Activated T-helper 1 cell treated with anti-CD3 and anti-CD28 coated beads, Interleukin-12 subunit alpha, Interleukin-12 subunit beta, Interleukin-2, Interleukin-4 antibody, amounts not matched to agents 30 ng/mL and 10 ng/mL and 1 ng/mL, durations not matched to agents 14 hours and 24 hours and 36 hours (primary cell): ENCODE measurements around the gene PHF21A. TPM values are rescaled to one million over a fixed set of nuclear protein-coding genes. Genes with fewer than 3 reads are reported as not detected.

Source experiments
- DNase-seq: peaks from one replicate; pipeline ENCODE4 v3.0.0; 2021; ENCODE audit warnings: low spot score
- H3K27ac Mint-ChIP-seq: one replicate; pipeline ENCODE4 v1.8.0; 2021; ENCODE audit warnings: mild to moderate bottlenecking, mixed read lengths
- H3K27me3 Mint-ChIP-seq: one replicate; pipeline ENCODE4 v1.8.0; 2022; ENCODE audit warnings: mild to moderate bottlenecking, moderate library complexity, mixed read lengths; ENCODE audit not compliant: insufficient read depth
- H3K36me3 Mint-ChIP-seq: one replicate; pipeline ENCODE4 v1.8.0; 2021; ENCODE audit warnings: low read depth, mixed read lengths
- H3K4me1 Mint-ChIP-seq: one replicate; pipeline ENCODE4 v1.8.0; 2021; ENCODE audit warnings: low read depth, mixed read lengths
- H3K4me3 Mint-ChIP-seq: one replicate; pipeline ENCODE4 v1.8.0; 2021; ENCODE audit warnings: mild to moderate bottlenecking, moderate library complexity, mixed read lengths
- H3K9me3 Mint-ChIP-seq: one replicate; pipeline ENCODE4 v1.8.0; 2021; ENCODE audit warnings: mixed read lengths
- intact Hi-C: fragments of 100-400 bp; cut with micrococcal nuclease; formaldehyde crosslinking; loops from one replicate; pipeline ENCODE4 v1.15.1; 2024
- total RNA-seq: library from RNA; stranded (reverse); gene quantifications from 2 replicates; pipeline ENCODE4 v1.2.3, GENCODE V29; 2022

Gene PHF21A
- total RNA-seq, 1 donor from 2014 or later: 32.9 TPM

GRCh38 chr11:45930951-45931570 lies 190.2 kb downstream of the PHF21A start:
- Mint-ChIP-seq H3K4me1 (peaks cover 21% of the 10 kb centered on the region), H3K27me3 (no peaks in the 10 kb centered on the region), H3K4me3 (no peak overlapping the region), H3K36me3 (peaks cover 9% of the 10 kb centered on the region), H3K9me3 (no peaks in the 10 kb centered on the region), H3K27ac (no peak overlapping the region)
- no peak for DNase-seq
- intact Hi-C loops: no loop called here

- Mint-ChIP-seq H3K9me3 (no peaks in the 10 kb centered on the region), H3K36me3 (peaks cover 9% of the 10 kb centered on the region), H3K27me3 (no peaks in the 10 kb centered on the region), H3K4me1 (peaks cover 21% of the 10 kb centered on the region), H3K4me3 (peak overlapping the region; percentile 29), H3K27ac (peak overlapping the region; percentile 51)
- DNase-seq: no peak
- intact Hi-C loops: no loop called here
These were observed 191.0 kb downstream of the PHF21A start for GRCh38 chr11:45930031-45930794.

GRCh38 chr11:45929486-45930030 lies 191.7 kb downstream of the PHF21A start:
- Mint-ChIP-seq H3K4me3 (peak overlapping the region; percentile 5), H3K36me3 (peaks cover 9% of the 10 kb centered on the region), H3K27ac (peak overlapping the region; percentile 51), H3K27me3 (peaks cover 6% of the 10 kb centered on the region), H3K4me1 (peaks cover 21% of the 10 kb centered on the region), H3K9me3 (no peaks in the 10 kb centered on the region)
- intact Hi-C loops: no loop called here
- DNase-seq: no peak

DNA sequence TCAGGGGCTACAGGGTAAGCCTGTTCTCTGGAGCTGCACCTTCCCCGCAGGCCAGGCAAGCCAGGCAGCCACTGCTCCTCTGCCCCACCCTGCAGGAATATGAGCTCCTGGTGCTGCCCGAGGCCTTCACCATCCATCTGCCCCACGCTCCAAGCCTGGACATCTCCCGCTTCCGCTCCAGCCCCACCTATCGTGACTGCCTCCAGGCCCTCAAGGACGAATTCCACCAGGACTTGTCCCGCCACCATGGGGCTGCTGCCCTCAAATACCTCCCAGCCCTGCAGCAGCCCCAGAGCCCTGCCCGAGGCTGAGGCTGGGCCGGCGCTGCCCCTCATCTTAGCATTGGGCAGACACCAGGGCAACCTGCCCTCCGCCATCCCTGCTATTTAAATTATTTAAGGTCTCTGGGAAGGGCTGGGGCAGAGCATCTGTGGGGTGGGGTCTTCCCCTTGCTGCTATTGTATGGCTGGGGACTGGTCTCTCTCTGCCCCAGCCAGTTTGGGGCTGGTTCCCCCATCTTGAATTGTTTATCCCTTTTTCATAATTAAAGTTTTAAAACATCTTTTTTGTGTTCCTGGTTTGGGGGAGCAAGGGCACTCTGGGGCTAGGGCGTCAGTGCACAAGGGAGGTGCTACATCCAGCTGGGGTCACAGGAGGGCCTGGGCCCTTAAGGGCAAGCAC lies 192.6 kb downstream of the PHF21A start:
- peaks cover 14% of the 10 kb centered on the region for H3K27me3 Mint-ChIP-seq
- peaks cover 21% of the 10 kb centered on the region for H3K4me1 Mint-ChIP-seq
- H3K36me3 Mint-ChIP-seq: peaks cover 7% of the 10 kb centered on the region
- no peak overlapping the region for H3K27ac Mint-ChIP-seq
- intact Hi-C loops: no loop called here
- no peak for DNase-seq
- no peaks in the 10 kb centered on the region for H3K9me3 Mint-ChIP-seq
- H3K4me3 Mint-ChIP-seq: no peak overlapping the region

DNA sequence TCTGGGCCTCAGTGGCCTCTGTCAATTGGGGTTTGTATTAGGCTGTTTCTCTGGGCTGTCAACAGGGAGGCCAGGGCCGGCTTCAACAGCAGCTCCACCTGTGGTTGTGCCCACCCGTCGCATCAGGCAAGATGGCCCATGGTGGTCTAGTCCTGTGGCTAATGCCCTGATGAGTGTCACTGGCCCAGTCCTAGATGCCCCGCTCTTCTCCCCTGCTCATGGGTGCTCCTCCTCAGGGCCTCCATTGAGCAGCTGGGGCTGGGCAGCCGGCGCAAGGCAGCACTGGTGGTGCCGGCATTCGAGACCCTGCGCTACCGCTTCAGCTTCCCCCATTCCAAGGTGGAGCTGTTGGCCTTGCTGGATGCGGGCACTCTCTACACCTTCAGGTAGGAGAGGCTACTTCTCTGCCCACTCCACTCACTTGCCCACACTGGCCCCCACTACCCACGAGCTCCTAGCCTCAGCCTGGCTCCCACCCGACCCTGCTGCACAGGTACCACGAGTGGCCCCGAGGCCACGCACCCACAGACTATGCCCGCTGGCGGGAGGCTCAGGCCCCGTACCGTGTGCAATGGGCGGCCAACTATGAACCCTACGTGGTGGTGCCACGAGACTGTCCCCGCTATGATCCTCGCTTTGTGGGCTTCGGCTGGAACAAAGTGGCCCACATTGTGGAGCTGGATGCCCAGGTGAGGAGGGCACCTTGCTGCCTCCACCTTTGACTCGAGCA lies 193.4 kb downstream of the PHF21A start:
- DNase-seq: no peak
- Mint-ChIP-seq H3K36me3 (peaks cover 7% of the 10 kb centered on the region), H3K27me3 (peaks cover 19% of the 10 kb centered on the region), H3K4me1 (peaks cover 21% of the 10 kb centered on the region), H3K27ac (no peak overlapping the region), H3K9me3 (no peaks in the 10 kb centered on the region), H3K4me3 (no peak overlapping the region)
- intact Hi-C loops: no loop called here

DNA sequence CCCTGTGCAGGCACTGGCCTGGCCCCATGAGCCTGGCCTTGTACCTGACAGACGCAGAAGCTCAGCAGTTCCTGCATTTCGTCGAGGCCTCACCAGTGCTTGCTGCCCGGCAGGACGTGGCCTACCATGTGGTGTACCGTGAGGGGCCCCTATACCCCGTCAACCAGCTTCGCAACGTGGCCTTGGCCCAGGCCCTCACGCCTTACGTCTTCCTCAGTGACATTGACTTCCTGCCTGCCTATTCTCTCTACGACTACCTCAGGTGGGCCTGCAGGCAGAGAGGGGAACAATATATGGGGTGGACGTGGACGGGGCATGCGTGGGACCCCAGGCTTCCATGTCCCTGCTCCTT lies 193.9 kb downstream of the PHF21A start:
- intact Hi-C loops: no loop called here
- peaks cover 5% of the 10 kb centered on the region for H3K36me3 Mint-ChIP-seq
- no peak overlapping the region for H3K4me3 Mint-ChIP-seq
- peaks cover 19% of the 10 kb centered on the region for H3K27me3 Mint-ChIP-seq
- no peak for DNase-seq
- H3K27ac Mint-ChIP-seq: no peak overlapping the region
- H3K4me1 Mint-ChIP-seq: peaks cover 21% of the 10 kb centered on the region
- H3K9me3 Mint-ChIP-seq: no peaks in the 10 kb centered on the region

DNA sequence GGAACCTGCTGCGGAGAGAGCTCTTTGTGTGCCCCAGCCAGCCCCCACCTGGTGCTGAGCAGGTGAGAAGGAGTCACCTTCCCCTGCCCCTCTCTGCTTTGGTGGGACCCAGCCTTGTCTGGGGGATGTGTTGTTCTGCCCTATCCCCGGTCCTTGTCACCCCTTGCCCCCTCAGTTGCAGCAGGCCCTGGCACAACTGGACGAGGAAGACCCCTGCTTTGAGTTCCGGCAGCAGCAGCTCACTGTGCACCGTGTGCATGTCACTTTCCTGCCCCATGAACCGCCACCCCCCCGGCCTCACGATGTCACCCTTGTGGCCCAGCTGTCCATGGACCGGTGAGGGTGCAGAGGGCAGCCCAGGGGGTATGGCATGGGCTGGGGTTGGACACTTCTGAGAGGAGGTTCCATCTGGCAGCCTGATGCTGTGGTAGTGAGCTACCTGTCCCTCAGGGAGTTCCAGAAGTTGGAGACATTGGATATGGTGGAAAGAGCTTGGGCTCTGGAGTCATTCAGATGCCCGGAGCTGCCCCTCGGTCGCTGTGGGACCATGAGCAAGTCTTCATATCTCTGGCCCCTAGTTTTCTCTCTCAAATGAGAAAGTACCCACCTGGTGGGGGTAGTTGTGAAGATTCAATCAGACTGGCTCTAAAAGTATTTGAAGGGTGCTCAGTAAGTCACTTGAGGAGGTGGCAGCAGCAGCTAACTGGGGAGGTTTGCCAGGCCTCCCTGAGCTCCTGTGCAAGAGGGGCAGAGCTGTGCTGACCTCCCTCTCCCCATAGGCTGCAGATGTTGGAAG lies 194.5 kb downstream of the PHF21A start:
- Mint-ChIP-seq H3K9me3 (no peaks in the 10 kb centered on the region), H3K27me3 (peaks cover 20% of the 10 kb centered on the region), H3K36me3 (peaks cover 4% of the 10 kb centered on the region), H3K4me3 (no peak overlapping the region), H3K4me1 (peaks cover 21% of the 10 kb centered on the region), H3K27ac (no peak overlapping the region)
- intact Hi-C loops: no loop called here
- DNase-seq: no peak

- Mint-ChIP-seq H3K27me3 (peaks cover 27% of the 10 kb centered on the region), H3K4me1 (peaks cover 14% of the 10 kb centered on the region), H3K9me3 (no peaks in the 10 kb centered on the region), H3K27ac (no peak overlapping the region), H3K4me3 (no peak overlapping the region), H3K36me3 (peaks cover 4% of the 10 kb centered on the region)
- intact Hi-C loops: no loop called here
- no peak for DNase-seq
These were observed 195.3 kb downstream of the PHF21A start for GRCh38 chr11:45926001-45926401.

DNA sequence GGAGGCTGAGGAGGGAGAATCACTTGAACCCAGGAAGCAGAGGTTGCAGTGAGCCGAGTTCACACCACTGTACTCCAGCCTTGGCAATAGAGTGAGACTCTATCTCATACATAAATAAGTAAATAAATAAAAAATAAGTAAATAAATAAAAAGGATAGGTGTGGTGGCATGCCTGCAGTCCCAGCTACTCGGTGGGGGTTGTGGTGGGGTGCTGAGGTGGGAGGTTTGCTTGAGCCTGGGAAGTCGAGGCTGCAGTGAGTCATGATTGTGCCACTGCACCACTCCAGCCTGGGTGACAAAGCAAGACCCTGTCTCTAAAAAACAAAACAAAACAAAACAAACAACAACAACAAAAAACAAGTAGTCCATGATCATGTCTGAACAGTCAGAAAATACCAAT lies 195.7 kb downstream of the PHF21A start:
- H3K36me3 Mint-ChIP-seq: peaks cover 4% of the 10 kb centered on the region
- no peak overlapping the region for H3K4me3 Mint-ChIP-seq
- peaks cover 9% of the 10 kb centered on the region for H3K4me1 Mint-ChIP-seq
- DNase-seq: no peak
- H3K27me3 Mint-ChIP-seq: peaks cover 29% of the 10 kb centered on the region
- intact Hi-C loops: no loop called here
- H3K27ac Mint-ChIP-seq: no peak overlapping the region
- no peaks in the 10 kb centered on the region for H3K9me3 Mint-ChIP-seq

GRCh38 chr11:45924927-45925326 lies 196.3 kb downstream of the PHF21A start:
- Mint-ChIP-seq H3K9me3 (no peaks in the 10 kb centered on the region), H3K27me3 (peaks cover 29% of the 10 kb centered on the region), H3K4me1 (peaks cover 3% of the 10 kb centered on the region), H3K27ac (no peak overlapping the region), H3K4me3 (no peak overlapping the region), H3K36me3 (peaks cover 4% of the 10 kb centered on the region)
- intact Hi-C loops: no loop called here
- DNase-seq: no peak

DNA sequence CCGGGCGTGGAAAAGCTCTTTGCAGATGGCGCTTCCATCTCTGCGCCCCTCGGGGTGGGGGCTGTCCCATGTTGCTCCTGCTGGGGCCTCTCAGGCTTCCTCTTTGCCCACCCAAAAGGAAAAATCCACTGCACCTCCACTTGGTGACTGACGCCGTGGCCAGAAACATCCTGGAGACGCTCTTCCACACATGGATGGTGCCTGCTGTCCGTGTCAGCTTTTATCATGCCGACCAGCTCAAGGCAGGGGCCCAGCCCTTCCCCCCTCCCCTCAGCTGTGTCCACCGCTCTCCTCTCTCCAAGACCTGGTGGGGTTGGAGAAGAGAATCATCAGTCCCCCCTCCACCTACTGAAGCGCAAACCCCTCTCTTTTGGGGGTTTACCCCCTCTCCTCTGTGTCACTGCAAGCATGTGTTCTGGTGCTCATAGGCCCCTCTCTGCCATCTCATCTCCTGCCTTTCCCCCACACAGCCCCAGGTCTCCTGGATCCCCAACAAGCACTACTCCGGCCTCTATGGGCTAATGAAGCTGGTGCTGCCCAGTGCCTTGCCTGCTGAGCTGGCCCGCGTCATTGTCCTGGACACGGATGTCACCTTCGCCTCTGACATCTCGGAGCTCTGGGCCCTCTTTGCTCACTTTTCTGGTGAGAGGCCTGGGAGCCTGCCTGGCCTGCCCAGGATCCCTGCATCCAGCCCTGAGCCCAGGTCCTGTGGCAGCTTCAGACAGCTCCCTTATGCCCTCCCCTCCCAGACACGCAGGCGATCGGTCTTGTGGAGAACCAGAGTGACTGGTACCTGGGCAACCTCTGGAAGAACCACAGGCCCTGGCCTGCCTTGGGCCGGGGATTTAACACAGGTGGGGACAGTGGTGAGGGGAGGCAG lies 197.0 kb downstream of the PHF21A start:
- Mint-ChIP-seq H3K27ac (no peak overlapping the region), H3K27me3 (peaks cover 29% of the 10 kb centered on the region), H3K36me3 (peaks cover 4% of the 10 kb centered on the region), H3K4me3 (peak overlapping the region; percentile 16), H3K4me1 (peaks cover under 1% of the 10 kb centered on the region), H3K9me3 (no peaks in the 10 kb centered on the region)
- no peak for DNase-seq
- intact Hi-C loops: no loop called here
